GM21526 (cell line): ENCODE results near the gene PRC1.
"Not testable (repeated sequence)": the region's sequence is repeated elsewhere in the genome, so short reads cannot be mapped to it uniquely, and the experiment has no call there.

Experiments used
- ATAC-seq: cut with Tn5 transposase; IDR thresholded peaks from one replicate; pipeline ENCODE4 v1.9.1; 2021; ENCODE audit warnings: moderate library complexity; ENCODE audit not compliant: unreplicated experiment, low FRiP score

Gene PRC1

GRCh38 chr15:90938261-90938660 lies 56.1 kb downstream of the PRC1 start:
- ATAC-seq = no peak

GRCh38 chr15:90936823-90937222 lies 57.5 kb downstream of the PRC1 start:
- no peak for ATAC-seq

GRCh38 chr15:90934949-90935751 lies 59.2 kb downstream of the PRC1 start, which contains the start of gene UNC45A:
Gene UNC45A (plus strand): TSS chr15:90935285. CDS start chr15:90935325, 40 bp downstream.
- ATAC-seq = peak; percentile 61

- peak; percentile 27 for ATAC-seq
Measured at GRCh38 chr15:90934256-90934948, 59.9 kb downstream of the PRC1 start.

GRCh38 chr15:90933301-90933700 lies 61.0 kb downstream of the PRC1 start:
- no peak for ATAC-seq

GRCh38 chr15:90932660-90932991 lies 61.7 kb downstream of the PRC1 start:
- no peak for ATAC-seq

- peak; percentile 47 for ATAC-seq
Measured at GRCh38 chr15:90931828-90932659, 62.3 kb downstream of the PRC1 start, which contains the start of gene HDDC3. Gene HDDC3 (minus strand): TSS chr15:90932549. CDS start chr15:90932540, 9 bp downstream.

DNA sequence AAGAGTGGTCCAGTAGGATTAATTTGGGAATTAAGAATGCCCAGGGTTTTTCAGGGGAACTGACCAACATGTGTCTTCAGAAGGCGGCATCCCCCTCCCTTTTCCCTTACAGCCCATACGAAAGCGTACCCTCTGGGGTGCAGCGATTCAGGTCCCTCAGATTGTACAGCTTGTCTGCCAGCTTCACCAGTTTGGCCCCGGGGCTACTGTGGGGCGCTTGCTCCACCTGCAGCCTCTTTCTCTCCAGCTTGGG lies 62.8 kb downstream of the PRC1 start:
- ATAC-seq = no peak

DNA sequence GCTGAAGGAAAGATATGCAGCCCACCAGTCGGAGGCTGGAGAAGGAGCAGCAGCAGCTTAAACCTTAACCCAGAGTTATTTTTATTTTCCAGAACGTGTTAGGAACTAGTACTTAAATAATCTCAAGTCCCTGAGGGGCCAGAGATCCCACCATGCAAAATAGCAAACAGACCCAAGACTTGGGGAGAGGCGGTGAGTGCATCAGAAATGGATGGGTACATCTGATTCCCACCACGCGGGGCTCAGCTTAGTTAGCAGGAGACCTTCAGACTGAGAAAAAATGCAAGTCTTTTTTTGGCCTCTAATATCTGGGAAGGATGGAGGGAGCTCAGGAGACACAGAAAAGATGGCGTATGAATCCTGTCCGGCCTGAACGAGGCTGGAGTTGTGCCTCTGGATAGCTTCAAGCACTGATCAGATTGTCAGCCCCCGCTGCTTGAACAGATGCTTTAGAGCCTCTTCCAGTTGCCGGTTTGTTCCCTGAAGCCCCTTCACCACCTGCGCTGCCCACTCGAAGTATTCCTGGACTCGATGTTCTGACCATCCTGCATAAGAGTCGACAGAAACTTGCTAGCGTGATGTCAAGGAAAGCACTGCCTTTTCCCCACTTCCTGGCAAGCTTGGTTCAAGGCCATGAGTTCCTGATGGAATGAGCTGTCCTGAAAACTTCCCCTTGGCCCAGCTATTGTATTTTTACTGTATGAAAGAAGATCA lies 63.3 kb downstream of the PRC1 start:
- ATAC-seq = no peak

DNA sequence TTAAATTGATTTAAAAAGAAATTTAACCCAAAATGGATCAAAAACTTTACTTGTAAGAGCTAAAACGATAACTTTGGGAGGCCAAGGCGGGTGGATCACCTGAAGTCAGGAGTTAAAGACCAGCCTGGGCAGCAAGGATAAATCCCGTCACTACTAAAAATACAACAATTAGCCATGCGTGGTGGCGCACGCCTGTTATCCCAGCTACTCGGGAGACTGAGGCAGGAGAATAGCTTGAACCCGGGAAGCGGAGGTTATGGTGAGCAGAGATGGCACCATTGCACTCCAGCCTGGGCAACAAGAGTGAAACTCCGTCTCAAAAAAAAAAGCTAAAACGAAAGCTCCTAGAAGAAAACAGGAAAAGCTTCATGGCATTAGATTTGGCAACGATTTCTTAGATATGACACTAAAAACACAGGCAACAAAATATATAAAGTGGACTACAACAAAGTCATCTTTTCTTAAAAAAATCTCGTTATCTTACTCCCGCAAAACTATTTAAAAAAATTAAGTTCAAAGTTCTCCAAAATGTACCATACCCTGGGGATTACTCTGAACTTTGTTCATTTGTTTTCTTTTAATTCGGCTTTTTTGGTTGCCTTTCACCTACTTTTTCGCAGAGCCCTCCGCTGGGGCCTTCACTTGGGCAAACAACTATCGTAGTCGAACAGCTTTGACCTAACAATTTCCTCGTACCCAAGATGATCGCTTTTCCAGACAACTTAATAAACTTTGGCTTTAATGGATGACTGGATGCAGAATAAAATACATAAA lies 64.9 kb downstream of the PRC1 start:
- ATAC-seq = no peak

GRCh38 chr15:90928106-90928505 lies 66.2 kb downstream of the PRC1 start:
- not testable (repeated sequence) for ATAC-seq

GRCh38 chr15:90926766-90927165 lies 67.6 kb downstream of the PRC1 start:
- not testable (repeated sequence) for ATAC-seq

DNA sequence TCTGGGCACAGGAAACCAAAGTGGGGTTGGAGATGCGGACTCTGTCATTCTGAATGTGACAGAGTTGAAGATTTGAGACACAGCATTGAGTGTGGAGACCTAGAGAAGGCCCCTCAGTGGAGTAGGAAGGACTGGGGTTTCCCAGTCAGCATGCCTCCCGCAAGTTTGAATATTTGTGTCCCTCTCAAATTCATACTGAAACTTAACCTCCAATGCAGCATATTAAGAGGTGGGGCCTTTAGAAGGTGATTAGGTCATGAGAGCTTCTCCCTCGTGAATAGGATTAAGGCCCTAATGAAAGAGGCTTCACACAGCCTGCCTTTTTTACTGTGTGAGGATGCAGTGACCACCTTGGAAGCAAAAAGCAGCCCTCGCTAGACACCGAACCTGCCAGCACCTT lies 70.0 kb downstream of the PRC1 start:
- peak; percentile 62 for ATAC-seq

DNA sequence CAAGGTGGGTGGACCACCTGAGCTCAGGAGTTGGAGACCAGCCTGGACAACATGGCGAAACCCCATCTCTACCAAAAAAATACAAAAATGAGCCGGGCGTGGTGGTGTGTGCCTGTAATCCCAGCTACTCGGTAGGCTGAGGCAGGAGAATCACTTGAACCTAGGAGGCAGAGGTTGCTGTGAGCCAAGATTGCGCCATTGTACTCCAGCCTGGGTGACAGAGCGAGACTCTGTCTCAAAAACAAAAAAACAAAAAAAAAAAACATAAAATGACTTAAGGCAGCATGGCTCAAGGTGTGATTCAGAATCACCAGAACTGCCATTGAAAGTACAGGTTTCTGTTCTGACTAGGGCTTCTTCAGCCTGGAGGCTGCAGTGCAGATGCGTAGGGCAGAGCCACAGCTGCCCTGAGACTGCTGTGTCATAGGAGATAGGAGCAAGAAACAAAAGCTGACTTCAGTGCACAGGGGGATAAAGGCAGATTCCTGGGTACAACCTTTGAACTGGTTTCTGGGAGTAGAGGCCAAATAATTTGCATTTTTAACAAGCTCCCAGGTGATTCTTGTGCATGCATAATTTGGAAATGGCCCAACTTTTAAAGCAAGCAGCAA lies 71.5 kb downstream of the PRC1 start:
- ATAC-seq = peak; percentile 68

DNA sequence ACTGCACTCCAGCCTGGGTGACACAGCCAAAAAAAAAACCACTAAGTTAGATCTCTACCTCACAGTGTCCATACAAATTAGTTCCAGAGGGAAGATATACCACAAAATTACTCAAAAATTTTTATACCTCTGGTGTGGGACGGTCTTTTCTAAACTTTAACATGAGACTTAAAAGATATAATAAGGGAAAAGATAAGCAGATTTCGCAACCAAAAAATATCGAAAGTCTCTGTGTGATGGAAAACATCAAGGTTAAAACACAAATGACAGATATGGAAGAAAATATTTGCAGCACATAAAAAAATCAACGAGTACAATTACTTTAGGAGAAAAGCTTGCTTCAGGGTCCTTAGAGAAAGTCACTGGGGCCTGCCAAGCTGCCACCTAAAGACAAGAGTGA lies 72.4 kb downstream of the PRC1 start:
- ATAC-seq = no peak

DNA sequence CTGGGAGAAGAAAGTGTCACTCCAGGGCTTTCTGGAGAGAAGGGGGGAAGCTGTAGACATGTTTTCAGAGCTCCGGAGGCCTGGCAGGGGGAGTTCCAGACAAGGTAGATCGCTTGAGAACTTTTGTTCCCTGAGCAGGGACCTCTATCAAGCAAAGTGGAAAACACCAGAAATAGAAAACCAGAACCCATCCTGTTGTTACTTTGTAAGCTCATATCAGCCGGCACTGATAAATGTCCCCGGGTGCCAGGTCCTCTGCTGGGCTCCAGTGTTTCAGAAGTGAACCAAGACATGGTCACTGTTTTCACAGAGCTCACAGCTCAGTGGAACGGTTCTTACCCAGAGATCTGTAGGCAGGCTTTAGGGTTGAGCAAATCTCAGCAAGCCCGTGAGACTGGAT lies 75.5 kb downstream of the PRC1 start:
- no peak for ATAC-seq

DNA sequence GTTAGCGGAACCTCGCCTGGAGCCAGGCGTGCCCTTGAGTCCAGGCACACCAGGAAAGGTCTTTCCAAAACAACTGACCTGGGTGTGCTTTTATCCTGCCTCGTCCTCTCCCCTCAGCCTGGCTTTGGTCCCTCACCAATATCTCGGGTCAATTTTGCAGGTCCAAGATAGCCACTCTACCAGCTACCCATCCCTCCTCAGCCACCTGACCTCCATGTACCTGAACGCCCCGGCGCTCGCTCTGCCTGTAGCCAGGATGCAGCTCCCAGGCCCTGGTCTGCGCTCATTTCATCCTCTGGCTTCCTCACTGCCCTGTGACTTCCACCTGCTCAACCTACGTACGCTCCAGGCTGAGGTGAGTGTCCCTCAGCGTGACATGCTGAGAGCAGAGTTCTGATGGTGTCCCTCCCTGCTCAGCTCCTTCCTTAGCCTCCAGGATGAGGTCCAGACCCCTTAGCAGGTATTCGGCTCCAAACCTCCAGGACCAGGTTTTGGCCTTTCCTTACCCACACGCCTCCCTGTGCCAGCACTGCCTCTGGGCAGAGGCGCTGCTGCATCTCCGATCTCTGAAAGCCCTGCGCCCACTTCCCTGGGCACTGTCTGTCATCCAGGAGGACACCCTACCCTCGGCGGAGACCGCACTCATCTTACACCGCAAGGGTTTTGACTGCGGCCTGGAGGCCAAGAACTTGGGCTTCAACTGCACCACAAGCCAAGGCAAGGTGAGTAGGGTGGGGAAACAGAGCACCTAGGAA lies 76.1 kb downstream of the PRC1 start:
- no peak for ATAC-seq

GRCh38 chr15:90917569-90917968 lies 76.8 kb downstream of the PRC1 start:
- ATAC-seq = no peak

GRCh38 chr15:90916461-90916860 lies 77.9 kb downstream of the PRC1 start:
- no peak for ATAC-seq
